ENCODE data around the gene RNF126. TPM values are rescaled to one million over a fixed set of nuclear protein-coding genes. Genes with fewer than 3 reads are reported as not detected.

RNF126 gene
- total RNA-seq, 2 donors from 2014 or later = 47.8 to 61.9 TPM

GRCh38 chr19:642767-643727, 20.0 kb downstream of the RNF126 start:
- Histone ChIP-seq H3K27me3 (replicated peaks; ENCODE audit: insufficient read depth) (no peaks in the 10 kb centered on the region), H3K27ac (no peak overlapping the region), H3K4me3 (no peak overlapping the region), H3K36me3 (peaks cover 20% of the 10 kb centered on the region), H3K4me1 (ENCODE audit: control insufficient read depth in 1 of 2, low read depth in 2 of 2) (peaks cover 4 to 8% of the 10 kb centered on the region in 2 donors), H3K9me3 (no peaks in the 10 kb centered on the region)
- DNase-seq (ENCODE audit: low spot score) = no peak
- no peak for ATAC-seq (ENCODE audit: insufficient number of reproducible peaks, low FRiP score, low read depth)
- TF ChIP-seq CTCF (IDR thresholded peaks at IDR 0.05) = no peak

GRCh38 chr19:641702-642101, 21.3 kb downstream of the RNF126 start:
- ATAC-seq (ENCODE audit: insufficient number of reproducible peaks, low FRiP score, low read depth) (no peak), DNase-seq (ENCODE audit: low spot score) (no peak)
- no peak for TF ChIP-seq CTCF (IDR thresholded peaks at IDR 0.05)
- Histone ChIP-seq H3K27me3 (replicated peaks; ENCODE audit: insufficient read depth) (no peaks in the 10 kb centered on the region), H3K4me1 (ENCODE audit: control insufficient read depth in 1 of 2, low read depth in 2 of 2) (peaks cover 4 to 8% of the 10 kb centered on the region in 2 donors), H3K9me3 (no peaks in the 10 kb centered on the region), H3K27ac (no peak overlapping the region), H3K36me3 (peaks cover 6% of the 10 kb centered on the region), H3K4me3 (no peak overlapping the region)

- no peak for DNase-seq (ENCODE audit: low spot score)
- Histone ChIP-seq H3K4me3 (no peak overlapping the region), H3K27me3 (replicated peaks; ENCODE audit: insufficient read depth) (no peaks in the 10 kb centered on the region), H3K4me1 (ENCODE audit: control insufficient read depth in 1 of 2, low read depth in 2 of 2) (peaks cover 4 to 8% of the 10 kb centered on the region in 2 donors), H3K27ac (no peak overlapping the region), H3K9me3 (no peaks in the 10 kb centered on the region), H3K36me3 (no peaks in the 10 kb centered on the region)
- ATAC-seq (ENCODE audit: insufficient number of reproducible peaks, low FRiP score, low read depth) = no peak
- TF ChIP-seq CTCF (IDR thresholded peaks at IDR 0.05) = no peak
Measured at GRCh38 chr19:640606-641189, 22.3 kb downstream of the RNF126 start.

DNA sequence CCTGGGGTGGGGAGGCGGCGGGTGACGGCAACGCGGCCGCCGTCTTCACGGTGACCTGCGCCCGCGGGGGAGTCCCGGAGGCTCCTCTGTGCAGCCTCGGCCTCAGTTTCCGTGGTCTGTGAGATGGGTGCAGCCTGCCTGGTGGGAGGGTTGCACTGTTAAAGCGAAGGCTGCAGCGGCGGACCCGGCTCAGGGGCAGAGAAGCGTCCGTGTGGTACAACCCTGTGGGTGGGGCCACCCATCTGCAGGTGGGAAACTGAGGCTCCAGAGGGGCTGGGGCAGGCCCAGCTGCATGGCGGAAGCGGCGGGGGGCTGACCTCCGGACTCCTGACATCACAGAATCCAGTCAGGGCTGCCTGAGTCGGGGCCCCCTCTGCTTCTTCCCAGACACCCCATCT, 22.9 kb downstream of the RNF126 start:
- H3K27me3 ChIP-seq (replicated peaks; ENCODE audit: insufficient read depth) = no peaks in the 10 kb centered on the region
- H3K9me3 ChIP-seq = no peaks in the 10 kb centered on the region
- H3K27ac ChIP-seq = no peak overlapping the region
- ATAC-seq (ENCODE audit: insufficient number of reproducible peaks, low FRiP score, low read depth) (no peak), DNase-seq (ENCODE audit: low spot score) (no peak)
- peaks cover 4 to 8% of the 10 kb centered on the region in 2 donors for H3K4me1 ChIP-seq (ENCODE audit: control insufficient read depth in 1 of 2, low read depth in 2 of 2)
- TF ChIP-seq CTCF (IDR thresholded peaks at IDR 0.05) = no peak
- peak overlapping the region; percentile 80 for H3K4me3 ChIP-seq
- no peaks in the 10 kb centered on the region for H3K36me3 ChIP-seq
